MCF 10A (cell line): ENCODE data around the gene GBP4. TPM values are rescaled to one million over a fixed set of nuclear protein-coding genes. Genes with fewer than 3 reads are reported as not detected.

Experiments used
- BruUV-seq: library from RNA; stranded (reverse); fragments of 400-500 nt; replicated peaks from 2 replicates; lab custom pipeline; 2021; lab: Mats Ljungman, UMichigan
- CTCF ChIA-PET: fragments of 300-600 bp; sonication (Branson Sonifier 250); formaldehyde crosslinking; extraction: SDS; loops from one replicate; lab custom pipeline; 2021; ENCODE audit warnings: antibody characterized with exemption, inconsistent platforms; lab: Yijun Ruan, JAX
- POLR2A ChIA-PET: fragments of 300-600, 350-650 bp; sonication (Branson Sonifier 250); formaldehyde crosslinking; extraction: SDS; loops from one replicate; lab custom pipeline; 2020; ENCODE audit warnings: antibody characterized with exemption, inconsistent platforms; lab: Yijun Ruan, JAX
- DNase-seq: peaks from one replicate; pipeline ENCODE4 v3.0.0-alpha.2; 2018; ENCODE audit not compliant: unreplicated experiment
- H3K27ac Mint-ChIP-seq: one replicate; pipeline ENCODE4 v1.8.0; 2022; ENCODE audit warnings: mild to moderate bottlenecking, low read depth, mixed read lengths; ENCODE audit not compliant: unreplicated experiment
- H3K27me3 Mint-ChIP-seq: one replicate; pipeline ENCODE4 v1.8.0; 2022; ENCODE audit warnings: mixed read lengths; ENCODE audit not compliant: insufficient read depth, unreplicated experiment
- H3K36me3 Mint-ChIP-seq: one replicate; pipeline ENCODE4 v1.8.0; 2022; ENCODE audit warnings: mild to moderate bottlenecking, moderate library complexity, mixed read lengths; ENCODE audit not compliant: insufficient read depth, unreplicated experiment
- H3K4me1 Mint-ChIP-seq: one replicate; pipeline ENCODE4 v1.8.0; 2022; ENCODE audit warnings: mixed read lengths; ENCODE audit not compliant: insufficient read depth, unreplicated experiment
- H3K4me3 Mint-ChIP-seq: one replicate; pipeline ENCODE4 v1.8.0; 2022; ENCODE audit warnings: mild to moderate bottlenecking, moderate library complexity, mixed read lengths; ENCODE audit not compliant: unreplicated experiment
- H3K9me3 Mint-ChIP-seq: one replicate; pipeline ENCODE4 v1.8.0; 2022; ENCODE audit warnings: mixed read lengths; ENCODE audit not compliant: unreplicated experiment
- CTCF ChIP-seq: fragments of 200-600 bp; IDR thresholded peaks from one replicate; pipeline ENCODE4 v1.8.0; 2022; ENCODE audit warnings: antibody characterized with exemption, mild to moderate bottlenecking; ENCODE audit not compliant: unreplicated experiment
- intact Hi-C: fragments of 100-400 bp; cut with micrococcal nuclease; formaldehyde crosslinking; loops from 2 replicates; pipeline ENCODE4 v1.14.1; 2022
- total RNA-seq: library from RNA; stranded (reverse); gene quantifications from 2 replicates; pipeline ENCODE4 v1.2.3, GENCODE V29; 2022

The GBP4 gene
- total RNA-seq, 1 experiment from 2014 or later: 0.05 TPM

- ChIA-PET CTCF (interaction anchor here (0.6 kb wide), 2 partner anchors 64 to 1516 kb away, joined by 3 read pairs; no protein-coding TSS in a partner anchor), POLR2A (interaction anchor here (0.7 kb wide), 1 partner anchor 28 kb away, joined by 3 read pairs; no protein-coding TSS in a partner anchor)
- Mint-ChIP-seq H3K4me1 (no peaks in the 10 kb centered on the region), H3K36me3 (no peaks in the 10 kb centered on the region), H3K4me3 (no peak overlapping the region), H3K27me3 (no peaks in the 10 kb centered on the region), H3K27ac (no peak overlapping the region), H3K9me3 (no peaks in the 10 kb centered on the region)
- no peak for TF ChIP-seq CTCF
- intact Hi-C loops: no loop called here
- BruUV-seq: no TSS peak
- no peak for DNase-seq
Observed at GRCh38 chr1:89213347-89213746, 14.6 kb upstream of the GBP4 start.

GRCh38 chr1:89211035-89211634 lies 12.4 kb upstream of the GBP4 start:
- H3K36me3 Mint-ChIP-seq: no peaks in the 10 kb centered on the region
- POLR2A ChIA-PET: no interaction called here
- H3K4me1 Mint-ChIP-seq: no peaks in the 10 kb centered on the region
- no peak overlapping the region for H3K27ac Mint-ChIP-seq
- intact Hi-C loops: no loop called here
- peaks cover 4% of the 10 kb centered on the region for H3K9me3 Mint-ChIP-seq
- CTCF ChIA-PET: no interaction called here
- BruUV-seq: no TSS peak
- H3K27me3 Mint-ChIP-seq: no peaks in the 10 kb centered on the region
- no peak overlapping the region for H3K4me3 Mint-ChIP-seq
- DNase-seq: peak; percentile 3
- TF ChIP-seq CTCF: no peak

- POLR2A ChIA-PET: no interaction called here
- no peaks in the 10 kb centered on the region for H3K27me3 Mint-ChIP-seq
- BruUV-seq: no TSS peak
- intact Hi-C loops: no loop called here
- no peaks in the 10 kb centered on the region for H3K36me3 Mint-ChIP-seq
- no peak overlapping the region for H3K27ac Mint-ChIP-seq
- CTCF ChIA-PET: no interaction called here
- DNase-seq: no peak
- H3K4me3 Mint-ChIP-seq: no peak overlapping the region
- H3K9me3 Mint-ChIP-seq: peaks cover 4% of the 10 kb centered on the region
- H3K4me1 Mint-ChIP-seq: no peaks in the 10 kb centered on the region
- no peak for TF ChIP-seq CTCF
Observed at GRCh38 chr1:89206373-89206772, 7.6 kb upstream of the GBP4 start.

GRCh38 chr1:89203166-89203565 lies 4.4 kb upstream of the GBP4 start:
- Mint-ChIP-seq H3K9me3 (peaks cover 4% of the 10 kb centered on the region), H3K36me3 (no peaks in the 10 kb centered on the region), H3K27ac (no peak overlapping the region), H3K4me1 (no peaks in the 10 kb centered on the region), H3K4me3 (no peak overlapping the region), H3K27me3 (no peaks in the 10 kb centered on the region)
- CTCF ChIA-PET: no interaction called here
- BruUV-seq: no TSS peak
- TF ChIP-seq CTCF: no peak
- POLR2A ChIA-PET: no interaction called here
- no peak for DNase-seq
- intact Hi-C loops: no loop called here
